Liver (tissue), 9 donors: ENCODE measurements around the gene DEGS2. TPM values are rescaled to one million over a fixed set of nuclear protein-coding genes. Genes with fewer than 3 reads are reported as not detected.

Experiments
- DNase-seq: peaks from one replicate; pipeline ENCODE4 v3.0.0-alpha.2; 2017; ENCODE audit warnings: low spot score
- H3K27ac ChIP-seq, 2 donors: one replicate each; pipeline ENCODE4 v1.7.0; 2013; ENCODE audit warnings: inconsistent platforms in 2 of 2, low read length in 2 of 2, control low read depth in 1 of 2, low read depth in 1 of 2, mild to moderate bottlenecking in 1 of 2
- H3K27me3 ChIP-seq, 4 donors: one replicate each; pipeline versions ENCODE4 v1.6.1 to v1.7.0; 2013; ENCODE audit warnings: low read length in 3 of 4, inconsistent platforms in 1 of 4, mild to moderate bottlenecking in 1 of 4, moderate library complexity in 1 of 4; ENCODE audit not compliant: control insufficient read depth in 4 of 4, insufficient read depth in 4 of 4
- H3K36me3 ChIP-seq, 4 donors: one replicate each; pipeline versions ENCODE4 v1.6.1 to v1.7.0; 2013; ENCODE audit warnings: low read length in 3 of 4, mild to moderate bottlenecking in 3 of 4, low read depth in 1 of 4, moderate library complexity in 1 of 4; ENCODE audit not compliant: control insufficient read depth in 4 of 4, insufficient read depth in 3 of 4
- H3K4me1 ChIP-seq, 4 donors: one replicate each; pipeline versions ENCODE4 v1.6.1 to v1.7.0; 2013; ENCODE audit warnings: low read length in 3 of 4, mild to moderate bottlenecking in 3 of 4, moderate library complexity in 1 of 4; ENCODE audit not compliant: control insufficient read depth in 4 of 4, insufficient read depth in 4 of 4
- H3K4me3 ChIP-seq, 3 donors: one replicate each; pipeline versions ENCODE4 v1.6.1 to v1.7.0; 2013; ENCODE audit warnings: low read length in 3 of 3, control low read depth in 1 of 3, low read depth in 1 of 3, mild to moderate bottlenecking in 1 of 3
- H3K9ac ChIP-seq, 2 donors: one replicate each; pipeline ENCODE4 v1.7.0; 2013; ENCODE audit warnings: low read length in 2 of 2, mild to moderate bottlenecking in 2 of 2, moderate library complexity in 2 of 2, control low read depth in 1 of 2, low read depth in 1 of 2
- H3K9me3 ChIP-seq, 4 donors: one replicate each; pipeline versions ENCODE4 v1.6.1 to v1.7.0; 2013; ENCODE audit warnings: low read length in 3 of 4; ENCODE audit not compliant: control insufficient read depth in 4 of 4
- CTCF ChIP-seq: fragments of 150-350 bp; IDR thresholded peaks from 2 replicates; pipeline ENCODE4 v1.5.1; 2017; ENCODE audit warnings: improper control_type of control experiment, low read depth, low read length; ENCODE audit not compliant: missing input control
- EGR1 ChIP-seq, 2 donors: IDR thresholded peaks; 2 replicates each; pipeline ENCODE4 v1.6.1; 2016 to 2018; ENCODE audit warnings: antibody characterized with exemption in 2 of 2, low read depth in 2 of 2
- FOXA1 ChIP-seq: IDR thresholded peaks from 2 replicates; pipeline ENCODE4 v1.6.1; 2016; ENCODE audit warnings: antibody characterized with exemption
- FOXA2 ChIP-seq: IDR thresholded peaks from 2 replicates; pipeline ENCODE4 v1.6.1; 2016; ENCODE audit warnings: antibody characterized with exemption
- GABPA ChIP-seq, 2 donors: IDR thresholded peaks in 1 of 2; conservative IDR thresholded peaks in 1 of 2; 2 replicates each; pipeline ENCODE4 v1.6.1; 2016; ENCODE audit warnings: antibody characterized with exemption in 2 of 2, mild to moderate bottlenecking in 1 of 2, moderate library complexity in 1 of 2
- HNF4A ChIP-seq, 2 donors: conservative IDR thresholded peaks; 2 replicates each; pipeline ENCODE4 v1.6.1; 2016; ENCODE audit warnings: antibody characterized with exemption in 2 of 2, mild to moderate bottlenecking in 2 of 2
- HNF4G ChIP-seq: IDR thresholded peaks from 2 replicates; pipeline ENCODE4 v1.6.1; 2016; ENCODE audit warnings: antibody characterized with exemption
- JUND ChIP-seq, 2 donors: IDR thresholded peaks; 2 replicates each; pipeline ENCODE4 v1.6.1; 2016; ENCODE audit warnings: antibody characterized with exemption in 2 of 2
- NR2F2 ChIP-seq: IDR thresholded peaks from 2 replicates; pipeline ENCODE4 v1.6.1; 2016; ENCODE audit warnings: antibody characterized with exemption
- RAD21 ChIP-seq, 2 donors: IDR thresholded peaks; 2 replicates each; pipeline ENCODE4 v1.6.1; 2016; ENCODE audit warnings: antibody characterized with exemption in 2 of 2, mild to moderate bottlenecking in 2 of 2
- REST ChIP-seq: IDR thresholded peaks from 2 replicates; pipeline ENCODE4 v1.6.1; 2016; ENCODE audit warnings: antibody characterized with exemption, mild to moderate bottlenecking
- RXRA ChIP-seq, 2 donors: IDR thresholded peaks; 2 replicates each; pipeline ENCODE4 v1.6.1; 2017 to 2018; ENCODE audit warnings: antibody characterized with exemption in 2 of 2, mild to moderate bottlenecking in 1 of 2
- SP1 ChIP-seq: IDR thresholded peaks from 2 replicates; pipeline ENCODE4 v1.6.1; 2018; ENCODE audit warnings: antibody characterized with exemption, mild to moderate bottlenecking
- TAF1 ChIP-seq: conservative IDR thresholded peaks from 2 replicates; pipeline ENCODE4 v1.6.1; 2016; ENCODE audit warnings: antibody characterized with exemption, mild to moderate bottlenecking
- ZBTB33 ChIP-seq: IDR thresholded peaks from 2 replicates; pipeline ENCODE4 v1.6.1; 2016; ENCODE audit warnings: antibody characterized with exemption
- WGBS: extraction: QIAGEN DNeasy Blood & Tissue Kit; methylation state at CpG from one replicate; pipeline ENCODE4 v1.1.7; 2013; 5-methylcytosine and 5-hydroxymethylcytosine counted together
- polyA plus RNA-seq, 2 donors: library from polyadenylated mRNA; stranded (reverse) in 1 of 2; unstranded in 1 of 2; fragments of 200-250 nt in 1 of 2; fragments of >200 nt in 1 of 2; fragmentation: Nextera tagmentation in 1 of 2; extraction: Ambion mirVana in 1 of 2; gene quantifications; one replicate each; pipeline versions ENCODE4 v1.2.1 to v1.2.3, GENCODE V29; 2013 to 2015
- total RNA-seq, 2 donors: library from RNA; depleted of rRNA; stranded (reverse); fragments of >200 nt; gene quantifications; one replicate each; pipeline ENCODE4 v1.2.3, GENCODE V29; 2014
- TF ChIP-seq, protein P1 (sequence below): IDR thresholded peaks from 2 replicates; pipeline ENCODE4 v1.6.1; 2016; ENCODE audit warnings: antibody characterized with exemption
- TF ChIP-seq, protein P2 (sequence below): IDR thresholded peaks from 2 replicates; pipeline ENCODE4 v1.6.1; 2016; ENCODE audit warnings: antibody characterized with exemption
- donor health status: healthy.
- donor health status: healthy.
- donor health status: healthy.
- donor health status: healthy.
- donor health status: healthy.

Gene DEGS2
- total and polyA plus RNA-seq, 4 donors = 0.13 to 0.42 (median 0.27) TPM

DNA sequence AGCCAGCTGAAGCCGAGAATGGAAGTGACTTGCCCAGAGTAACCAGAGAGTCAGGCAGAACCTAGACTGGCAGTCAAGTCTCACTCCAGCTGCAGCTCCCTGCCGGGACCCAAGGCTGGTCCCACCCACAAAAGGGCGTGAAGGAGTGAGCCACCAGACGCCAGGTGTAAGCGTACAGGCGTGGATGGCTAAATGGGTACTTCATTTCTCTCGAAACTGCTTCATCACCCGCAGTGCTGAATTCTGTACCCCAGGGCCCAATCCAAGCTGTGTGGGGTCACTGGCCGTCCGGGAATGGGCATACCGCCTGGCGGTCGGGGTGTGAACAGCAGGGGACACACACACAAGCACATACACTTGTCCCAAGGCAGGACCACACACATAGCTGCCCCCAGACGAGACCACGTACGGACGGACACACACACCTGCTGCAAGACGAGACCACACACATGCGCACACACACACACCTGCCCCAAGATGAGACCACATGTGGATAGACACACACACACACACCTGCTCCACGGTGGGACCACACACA is 34.8 kb downstream of the DEGS2 start:
- Histone ChIP-seq H3K4me3 (no peak overlapping the region), H3K9me3 (no peaks in the 10 kb centered on the region), H3K36me3 (peaks cover 2 to 24% (median 7%) of the 10 kb centered on the region in 4 donors), H3K4me1 (no peaks in the 10 kb centered on the region), H3K9ac (no peak overlapping the region), H3K27me3 (no peaks in the 10 kb centered on the region), H3K27ac (no peak overlapping the region)
- no peak for TF ChIP-seq REST
- no peak for TF ChIP-seq CTCF
- TF ChIP-seq FOXA1 = no peak
- TF ChIP-seq RAD21 (IDR thresholded peaks at IDR 0.05) = no peak
- no peak for TF ChIP-seq JUND (IDR thresholded peaks at IDR 0.05)
- TF ChIP-seq ZBTB33 = no peak
- TF ChIP-seq, protein P1, sequence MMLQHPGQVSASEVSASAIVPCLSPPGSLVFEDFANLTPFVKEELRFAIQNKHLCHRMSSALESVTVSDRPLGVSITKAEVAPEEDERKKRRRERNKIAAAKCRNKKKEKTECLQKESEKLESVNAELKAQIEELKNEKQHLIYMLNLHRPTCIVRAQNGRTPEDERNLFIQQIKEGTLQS = no peak
- TF ChIP-seq HNF4G = no peak
- TF ChIP-seq EGR1 (IDR thresholded peaks at IDR 0.05; ENCODE audit: low read depth in 2 of 2) = no peak
- TF ChIP-seq FOXA2 = no peak
- TF ChIP-seq, protein P2, sequence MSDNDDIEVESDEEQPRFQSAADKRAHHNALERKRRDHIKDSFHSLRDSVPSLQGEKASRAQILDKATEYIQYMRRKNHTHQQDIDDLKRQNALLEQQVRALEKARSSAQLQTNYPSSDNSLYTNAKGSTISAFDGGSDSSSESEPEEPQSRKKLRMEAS = no peak
- TF ChIP-seq HNF4A (conservative IDR thresholded peaks at IDR 0.05) = no peak
- TF ChIP-seq RXRA (IDR thresholded peaks at IDR 0.05) = no peak
- no peak for TF ChIP-seq NR2F2
- no peak for TF ChIP-seq SP1
- no peak for DNase-seq
- 91% methylated on average over 20 of the region's 20 CpGs for WGBS

- DNase-seq = no peak
- H3K9ac ChIP-seq = no peak overlapping the region
- H3K36me3 ChIP-seq = peaks cover 2 to 22% (median 5%) of the 10 kb centered on the region in 4 donors
- 97% methylated on average over 10 of the region's 10 CpGs for WGBS
- H3K4me3 ChIP-seq = no peak overlapping the region
- H3K9me3 ChIP-seq = no peaks in the 10 kb centered on the region
- H3K4me1 ChIP-seq = no peaks in the 10 kb centered on the region
- no peak overlapping the region for H3K27ac ChIP-seq
- H3K27me3 ChIP-seq = no peaks in the 10 kb centered on the region
- TF ChIP-seq HNF4A (conservative IDR thresholded peaks at IDR 0.05) (no peak), EGR1 (IDR thresholded peaks at IDR 0.05; ENCODE audit: low read depth in 2 of 2) (no peak), TAF1 (no peak), NR2F2 (no peak), SP1 (no peak), FOXA2 (no peak), RXRA (IDR thresholded peaks at IDR 0.05) (no peak), REST (no peak), RAD21 (IDR thresholded peaks at IDR 0.05) (no peak), GABPA (IDR thresholded peaks at IDR 0.05 in 1 of 2, conservative IDR thresholded peaks at IDR 0.05 in 1 of 2) (no peak), HNF4G (no peak)
- TF ChIP-seq, protein P2 = no peak
- TF ChIP-seq, protein P1 = no peak
These were observed 35.8 kb downstream of the DEGS2 start for GRCh38 chr14:100123618-100124017.
